Coronary artery (tissue), 2 donors: Measurements from ENCODE around the gene CDX2.

Source experiments
- DNase-seq: peaks from one replicate; pipeline ENCODE4 v3.0.0-alpha.2; 2017; ENCODE audit warnings: low spot score
- H3K27ac ChIP-seq, 2 donors: fragments of 200-600 bp; sonication (generic); one replicate each; pipeline ENCODE4 v1.5.1; 2016 to 2019
- H3K4me3 ChIP-seq: fragments of 200-600 bp; sonication (generic); 2 replicates; pipeline ENCODE4 v1.5.1; 2016; ENCODE audit warnings: mild to moderate bottlenecking, moderate library complexity
- CTCF ChIP-seq: fragments of 200-600 bp; sonication (generic); IDR thresholded peaks from one replicate; pipeline ENCODE4 v1.5.1; 2019; ENCODE audit warnings: antibody characterized with exemption

The CDX2 gene

GRCh38 chr13:27963491-27963890 is 5.6 kb downstream of the CDX2 start:
- H3K4me3 ChIP-seq, result no peak overlapping the region
- no peak for DNase-seq
- no peak for TF ChIP-seq CTCF
- H3K27ac ChIP-seq, result no peak overlapping the region

GRCh38 chr13:27962982-27963381 is 6.1 kb downstream of the CDX2 start:
- Histone ChIP-seq H3K4me3 (no peak overlapping the region), H3K27ac (no peak overlapping the region)

GRCh38 chr13:27962128-27962841 is 6.8 kb downstream of the CDX2 start:
- no peak for TF ChIP-seq CTCF
- no peak overlapping the region for H3K27ac ChIP-seq
- DNase-seq, result no peak
- H3K4me3 ChIP-seq, result no peak overlapping the region

More at GRCh38 chr13:27962982-27963381, 6.1 kb downstream of the CDX2 start:
- no peak for DNase-seq
- no peak for TF ChIP-seq CTCF

GRCh38 chr13:27961227-27962085 is 7.7 kb downstream of the CDX2 start:
- no peak for TF ChIP-seq CTCF
- peak overlapping the region; percentile 67 for H3K4me3 ChIP-seq
- no peak overlapping the region for H3K27ac ChIP-seq
- DNase-seq, result no peak

- DNase-seq, result no peak
- TF ChIP-seq CTCF, result no peak
- Histone ChIP-seq H3K27ac (no peak overlapping the region), H3K4me3 (peak overlapping the region; percentile 67)
These were observed 8.5 kb downstream of the CDX2 start for GRCh38 chr13:27960362-27961226.

GRCh38 chr13:27959976-27960361 is 9.1 kb downstream of the CDX2 start:
- Histone ChIP-seq H3K27ac (no peak overlapping the region), H3K4me3 (peak overlapping the region; percentile 67)
- no peak for TF ChIP-seq CTCF
- DNase-seq, result no peak
